DMS114 treated with DMSO at 0.1 percent for 48 hours (cell line): ENCODE data around the gene PKD2.
"Not testable (repeated sequence)": the region's sequence is repeated elsewhere in the genome, so short reads cannot be mapped to it uniquely, and the experiment has no call there.

ENCODE experiments used
- DNase-seq: peaks from one replicate; lab custom pipeline; 2025; ENCODE audit not compliant: unreplicated experiment; lab: John Stamatoyannopoulos, UW

The PKD2 gene

DNA sequence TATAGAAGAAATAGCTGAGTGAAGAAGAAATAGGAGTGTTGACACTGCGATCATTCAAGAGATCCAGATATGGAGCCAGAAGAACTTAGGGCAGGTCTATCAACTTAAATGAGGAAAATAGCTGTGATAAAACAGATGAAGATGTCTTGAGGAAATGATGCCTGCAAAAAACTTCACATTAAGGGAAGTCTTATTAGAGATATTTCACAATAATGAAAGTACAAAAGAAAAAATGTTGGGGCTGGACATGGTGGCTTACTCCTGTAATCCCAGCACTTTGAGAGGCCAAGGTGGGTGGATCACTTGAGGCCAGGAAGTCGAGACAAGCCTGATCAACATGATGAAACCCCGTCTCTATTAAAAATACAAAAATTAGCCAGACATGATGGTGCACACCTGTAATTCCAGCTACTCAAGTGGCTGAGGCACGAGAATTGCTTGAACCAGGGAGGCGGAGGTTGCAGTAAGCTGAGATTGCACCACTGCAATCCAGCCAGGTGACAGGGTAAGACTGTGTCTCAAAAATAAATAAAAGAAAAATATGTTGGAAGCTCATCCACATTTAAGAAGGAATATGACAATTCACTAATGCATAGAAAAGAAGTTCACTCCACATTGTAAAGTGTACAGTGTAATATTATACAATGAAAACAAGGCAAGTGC lies 56.3 kb downstream of the PKD2 start:
- no peak for DNase-seq

DNA sequence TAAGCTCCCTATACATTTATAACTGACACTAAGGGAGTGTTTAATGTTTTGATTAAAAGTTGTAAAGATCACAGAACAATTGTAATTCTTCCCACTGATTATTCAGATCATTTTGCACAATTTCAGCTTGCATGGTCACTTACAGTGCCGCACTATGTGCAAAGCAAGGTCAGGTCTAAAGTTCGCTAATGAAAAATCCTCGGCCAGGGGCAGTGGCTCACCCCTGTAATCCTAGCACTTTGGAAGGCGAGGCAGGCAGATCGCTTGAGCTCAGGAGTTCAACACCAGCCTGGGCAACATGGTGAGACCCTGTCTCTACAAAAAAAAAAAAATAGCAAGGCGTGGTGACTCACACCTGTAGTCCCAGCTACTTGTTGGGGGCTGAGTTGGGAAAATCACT lies 57.0 kb downstream of the PKD2 start:
- no peak for DNase-seq

DNA sequence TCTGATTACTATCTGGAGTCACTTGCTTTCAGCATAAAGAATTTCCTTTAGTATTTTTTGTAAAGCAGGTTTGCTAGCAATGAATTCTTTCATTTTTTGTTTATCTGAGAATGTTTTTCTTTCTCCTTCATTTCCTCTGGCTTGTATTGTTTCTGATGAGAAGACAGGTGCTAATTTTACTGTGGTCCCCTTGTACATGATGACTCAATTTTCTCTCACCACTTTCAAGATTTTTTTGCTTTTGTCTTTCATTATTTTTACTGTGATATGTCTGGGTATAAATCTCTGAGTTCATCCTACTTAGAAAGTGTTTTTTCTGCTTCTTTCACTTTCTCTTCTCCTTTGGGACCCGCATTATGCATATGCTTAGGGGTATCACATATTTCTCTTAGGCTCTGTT lies 62.6 kb downstream of the PKD2 start:
- DNase-seq: no peak

DNA sequence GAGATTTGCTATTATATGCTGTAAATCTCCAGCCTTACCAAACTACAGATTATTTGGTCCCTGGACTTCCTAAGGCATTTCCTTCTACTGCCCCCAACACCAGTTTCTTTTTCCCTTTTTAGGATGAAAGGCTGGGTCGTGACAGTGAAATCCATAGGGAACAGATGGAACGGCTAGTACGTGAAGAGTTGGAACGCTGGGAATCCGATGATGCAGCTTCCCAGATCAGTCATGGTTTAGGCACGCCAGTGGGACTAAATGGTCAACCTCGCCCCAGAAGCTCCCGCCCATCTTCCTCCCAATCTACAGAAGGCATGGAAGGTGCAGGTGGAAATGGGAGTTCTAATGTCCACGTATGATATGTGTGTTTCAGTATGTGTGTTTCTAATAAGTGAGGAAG lies 67.9 kb downstream of the PKD2 start:
- no peak for DNase-seq

DNA sequence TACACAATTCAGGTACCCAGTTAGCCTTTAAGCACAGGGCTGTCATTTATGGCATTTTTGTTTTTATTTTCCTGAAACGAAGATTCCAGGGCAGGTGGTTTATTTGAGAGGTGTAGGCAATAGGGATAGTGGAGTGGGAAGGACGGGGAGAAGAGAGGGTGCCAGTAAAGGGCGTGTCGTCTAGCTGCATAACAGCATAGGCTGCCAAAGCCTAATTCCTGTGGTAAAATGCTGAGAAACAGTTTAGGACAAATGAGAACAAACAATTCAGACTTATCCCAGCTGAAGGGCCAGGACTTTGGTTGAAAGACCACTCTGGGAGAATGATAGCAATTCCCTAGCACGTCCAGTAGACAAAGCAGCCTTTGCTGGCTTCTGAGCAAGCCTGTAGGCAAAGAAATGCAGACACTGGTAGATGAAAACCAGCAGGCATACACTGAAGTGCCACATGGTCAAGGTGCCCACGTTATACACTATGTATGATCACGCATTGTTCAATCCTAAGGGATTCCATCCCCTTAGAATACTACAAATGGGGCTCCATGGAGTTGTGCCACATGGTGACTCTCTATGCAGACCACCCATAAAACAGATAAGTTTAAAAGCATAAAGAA lies 70.6 kb downstream of the PKD2 start:
- no peak for DNase-seq

DNA sequence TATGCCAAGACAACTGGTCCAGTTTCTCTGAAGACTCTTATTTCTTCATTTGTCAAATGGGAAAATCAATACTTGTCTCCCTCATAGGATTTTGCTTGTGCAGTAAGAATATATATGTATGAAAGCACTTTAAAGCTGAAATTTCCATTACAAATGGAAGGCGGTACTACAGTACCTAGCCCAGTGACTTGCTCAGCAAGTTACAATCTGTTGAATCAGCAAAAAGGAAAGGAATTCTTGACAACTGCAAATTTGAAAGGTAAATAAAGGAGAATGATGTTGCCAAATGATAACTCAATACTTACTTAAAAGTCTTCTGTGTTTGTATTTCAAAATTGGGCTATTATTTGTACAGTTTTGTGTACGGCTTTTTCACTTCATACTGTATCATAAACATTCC lies 71.1 kb downstream of the PKD2 start:
- DNase-seq: no peak

DNA sequence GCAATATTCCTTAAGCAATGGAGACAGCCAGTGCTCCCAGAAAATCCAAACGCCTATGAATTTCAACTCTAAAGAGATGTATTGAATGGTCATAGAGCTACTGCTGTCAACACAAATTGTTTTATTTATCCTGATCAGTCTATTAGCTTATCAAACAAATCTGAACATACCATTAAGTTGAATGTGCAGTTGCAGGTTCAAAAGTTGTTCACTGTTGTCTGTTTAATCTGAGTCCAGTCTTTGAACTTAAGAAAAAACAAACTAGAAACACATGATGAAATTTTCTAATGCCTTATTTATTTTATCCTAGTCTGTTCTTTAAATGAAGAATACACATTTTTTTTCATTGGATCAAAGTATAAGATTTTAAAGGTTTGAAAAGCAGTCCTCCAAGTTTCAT lies 73.2 kb downstream of the PKD2 start:
- DNase-seq: no peak

DNA sequence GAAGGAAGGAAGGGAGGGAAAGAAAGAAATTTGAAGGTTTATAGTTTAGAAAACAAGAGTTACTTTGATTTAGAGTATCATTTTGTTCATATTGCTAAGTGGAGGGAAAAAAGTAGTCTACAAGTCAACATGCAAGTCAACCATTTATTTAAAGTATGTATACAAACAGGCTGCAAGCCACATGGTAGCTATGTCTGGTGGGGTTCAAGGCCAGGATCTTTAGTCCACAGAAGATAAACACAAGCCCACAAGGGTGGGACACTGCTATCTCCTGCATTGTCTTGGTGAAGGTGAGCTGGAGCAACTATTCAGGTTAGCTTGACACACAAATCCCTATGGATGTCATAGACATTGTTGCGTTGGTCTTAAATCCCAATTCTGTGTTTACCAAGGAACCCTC lies 79.6 kb downstream of the PKD2 start:
- no peak for DNase-seq

DNA sequence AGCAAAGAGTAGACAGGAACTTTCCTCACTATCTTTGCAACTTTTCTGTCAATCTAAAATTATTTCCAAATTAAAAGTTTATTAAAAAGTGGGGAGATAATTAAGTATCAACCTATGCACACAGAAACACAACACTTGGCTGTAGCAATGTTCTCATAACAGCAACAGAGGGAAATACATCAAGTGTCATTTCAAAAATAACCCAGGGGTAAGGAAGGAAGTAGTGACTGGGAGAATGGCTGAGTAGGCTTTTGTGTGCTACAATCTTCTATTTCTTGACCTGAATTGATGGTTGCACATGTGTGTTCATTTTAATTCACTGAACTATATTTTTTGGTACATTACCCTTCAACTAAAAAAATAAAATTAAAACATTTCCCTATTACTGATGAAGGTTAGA lies 83.5 kb downstream of the PKD2 start:
- DNase-seq: no peak

DNA sequence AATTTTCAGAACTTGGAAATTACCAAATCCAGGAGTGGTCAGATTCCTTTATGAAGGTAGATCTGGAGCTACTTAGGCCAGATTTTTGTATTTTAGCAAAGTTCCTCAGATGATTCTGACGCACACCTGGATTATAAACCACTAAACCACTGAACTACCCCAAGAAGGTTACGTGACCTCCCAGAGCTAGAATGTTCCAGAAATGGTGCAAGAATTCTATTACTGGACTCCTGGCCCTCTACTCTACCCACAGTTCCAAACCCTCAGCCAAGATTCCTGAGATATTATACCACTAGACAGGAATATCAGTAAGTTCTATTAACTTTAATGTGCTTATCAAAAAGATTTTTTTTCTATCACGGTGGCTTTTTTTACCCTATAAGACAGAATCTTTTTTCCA lies 83.9 kb downstream of the PKD2 start:
- no peak for DNase-seq

DNA sequence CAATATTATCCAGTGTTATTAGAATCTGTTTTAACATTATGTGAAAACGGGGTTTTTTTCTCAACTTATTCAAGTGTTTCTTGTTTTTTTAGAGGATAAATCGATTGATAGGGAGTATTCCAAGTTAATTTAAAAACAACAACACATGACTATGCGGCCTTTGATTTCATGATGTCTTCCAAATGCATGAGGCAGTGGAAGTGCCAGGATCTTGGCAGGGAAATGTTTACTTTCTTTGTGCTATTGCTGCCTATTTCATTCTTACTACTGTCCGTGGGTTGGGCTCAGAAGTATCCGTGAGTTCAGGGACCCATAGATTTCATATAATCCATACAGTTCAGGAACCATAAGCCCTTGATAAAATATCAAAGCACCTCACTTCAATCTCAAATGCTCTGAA lies 86.4 kb downstream of the PKD2 start:
- no peak for DNase-seq

DNA sequence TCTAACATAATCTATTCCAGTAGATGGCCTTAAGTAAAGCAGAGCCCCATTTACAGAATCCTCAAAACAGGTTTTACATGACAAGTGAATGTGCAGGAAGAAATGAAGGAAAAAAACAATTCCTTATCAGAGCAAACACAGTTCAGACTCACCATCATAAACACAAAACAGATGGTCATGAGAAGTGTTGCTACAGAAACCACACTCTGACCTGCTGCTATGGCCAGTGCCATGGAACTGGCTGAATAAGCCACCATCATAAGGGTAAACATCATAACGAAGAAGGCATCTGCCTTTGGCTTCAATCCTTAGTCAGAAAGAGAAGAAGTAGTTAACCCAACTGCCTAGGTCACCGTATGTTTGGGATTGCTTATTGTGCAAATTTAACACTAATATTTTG lies 89.9 kb downstream of the PKD2 start:
- DNase-seq: no peak

DNA sequence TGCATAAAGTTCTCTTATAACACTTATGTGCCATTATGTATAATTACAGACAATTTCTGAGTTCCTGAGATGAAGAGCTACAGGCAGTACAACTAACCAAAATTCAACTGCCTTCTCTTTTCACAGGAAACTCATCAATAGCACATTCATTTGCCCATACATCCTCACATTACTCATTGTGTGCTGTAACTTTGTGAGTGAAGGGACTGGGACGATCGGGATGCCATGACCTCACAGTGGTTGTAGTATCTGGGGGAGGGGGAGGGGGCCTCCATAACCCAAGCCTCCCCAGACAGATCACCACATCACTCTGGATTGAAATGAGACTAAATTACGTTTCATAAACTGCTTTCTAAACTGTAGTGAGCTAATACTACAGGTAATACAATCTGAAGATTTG lies 90.3 kb downstream of the PKD2 start:
- DNase-seq: no peak

DNA sequence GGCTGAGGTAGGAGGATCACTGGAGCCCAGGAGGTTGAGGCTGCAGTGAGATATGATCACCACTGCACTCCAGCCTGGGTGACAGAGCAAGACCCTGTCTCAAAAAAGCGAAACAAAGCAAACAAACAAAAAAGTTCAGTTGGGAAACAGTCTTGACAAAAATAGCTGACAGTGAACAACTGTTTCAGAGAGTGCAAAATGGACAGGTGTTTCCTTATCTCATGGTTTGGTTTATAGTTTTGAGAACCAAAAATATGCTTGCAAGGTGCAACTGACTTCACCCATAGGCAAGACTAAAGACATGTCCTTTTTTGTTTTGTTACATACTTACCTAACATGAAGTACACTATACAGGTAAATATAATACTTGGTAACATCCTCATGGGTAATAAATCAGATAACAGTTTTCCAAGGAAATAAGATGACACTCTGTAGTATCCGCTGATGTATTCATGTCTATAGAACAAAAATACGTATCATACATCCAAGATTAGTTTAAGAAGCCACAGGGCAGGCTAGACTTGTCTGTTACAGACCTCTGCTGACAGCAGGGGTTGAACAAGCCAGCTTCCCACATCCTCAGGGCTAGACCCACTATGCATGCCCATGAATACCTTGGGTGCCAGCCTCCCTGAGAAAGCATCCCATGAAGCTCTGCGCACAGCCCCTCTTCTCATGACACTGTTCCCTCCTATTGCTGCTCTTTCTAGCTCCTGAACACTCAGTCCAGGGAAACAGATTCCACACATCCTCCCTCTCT lies 91.7 kb downstream of the PKD2 start:
- no peak for DNase-seq

DNA sequence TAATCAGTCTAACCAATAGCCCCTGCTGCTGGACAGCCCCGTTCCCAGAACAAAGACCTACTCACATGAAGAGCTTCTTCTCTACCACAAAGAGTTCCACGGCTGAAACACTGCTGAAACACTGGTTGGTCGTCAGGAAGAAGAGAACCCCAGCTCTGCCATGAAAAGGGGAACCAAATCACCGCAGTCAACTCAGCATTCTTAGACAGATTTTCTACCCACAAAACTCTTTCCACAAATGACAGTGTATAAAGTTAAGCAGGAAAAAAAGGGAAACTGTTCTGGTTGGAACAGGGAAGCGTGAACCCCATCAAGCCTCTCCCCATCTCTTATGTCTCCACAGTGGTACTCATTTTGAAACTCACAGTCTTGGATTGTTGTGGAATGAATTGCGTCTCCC lies 93.7 kb downstream of the PKD2 start:
- no peak for DNase-seq

DNA sequence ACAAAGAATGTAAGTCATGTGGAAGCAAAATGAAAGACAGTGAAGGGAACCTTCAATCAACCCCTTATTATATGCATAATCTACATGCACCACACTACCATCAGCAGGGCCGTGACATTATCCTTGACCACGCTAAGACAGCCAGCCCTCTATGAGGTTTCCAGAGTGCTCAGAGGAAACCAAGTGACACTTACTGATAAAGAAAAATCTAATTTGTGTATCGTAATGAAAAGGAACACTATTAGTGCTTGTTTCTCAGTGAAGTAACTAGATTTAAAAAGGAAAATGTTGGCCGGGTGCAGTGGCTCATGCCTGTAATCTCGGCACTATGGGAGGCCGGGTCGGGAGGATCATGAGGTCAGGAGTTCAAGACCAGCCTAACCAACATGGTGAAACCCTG lies 94.6 kb downstream of the PKD2 start:
- no peak for DNase-seq

DNA sequence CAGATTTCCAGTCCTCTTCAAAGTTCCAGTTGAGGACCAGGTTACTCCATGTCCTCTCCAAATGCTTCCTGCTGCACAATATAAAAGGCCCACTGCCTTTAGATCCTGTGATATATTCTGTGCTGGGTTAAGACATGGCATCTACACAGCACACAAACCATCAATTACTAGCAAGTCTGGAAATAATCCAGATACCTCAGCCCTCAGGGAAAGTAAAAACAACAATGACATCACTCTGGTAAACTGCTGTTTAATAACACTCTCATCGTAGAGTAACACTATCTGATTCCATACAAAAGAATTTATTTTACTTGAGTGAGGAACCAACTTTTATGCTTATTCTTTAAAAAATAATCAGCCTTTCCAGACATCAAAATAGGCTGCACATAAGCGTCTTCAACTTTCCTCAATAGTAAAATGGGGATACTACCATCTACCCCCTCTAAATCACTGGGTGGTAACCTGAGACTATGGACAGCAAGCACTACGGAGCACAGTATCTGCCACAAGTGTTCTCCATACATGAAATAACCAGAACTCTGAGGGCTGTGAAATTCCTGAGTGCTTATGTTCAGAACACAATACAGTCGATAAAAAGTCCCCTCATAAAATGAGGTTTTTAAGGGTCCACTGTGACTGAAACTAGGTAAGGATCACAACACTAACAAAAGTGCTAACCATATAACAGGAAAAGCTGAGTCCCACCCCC lies 97.6 kb downstream of the PKD2 start:
- no peak for DNase-seq

DNA sequence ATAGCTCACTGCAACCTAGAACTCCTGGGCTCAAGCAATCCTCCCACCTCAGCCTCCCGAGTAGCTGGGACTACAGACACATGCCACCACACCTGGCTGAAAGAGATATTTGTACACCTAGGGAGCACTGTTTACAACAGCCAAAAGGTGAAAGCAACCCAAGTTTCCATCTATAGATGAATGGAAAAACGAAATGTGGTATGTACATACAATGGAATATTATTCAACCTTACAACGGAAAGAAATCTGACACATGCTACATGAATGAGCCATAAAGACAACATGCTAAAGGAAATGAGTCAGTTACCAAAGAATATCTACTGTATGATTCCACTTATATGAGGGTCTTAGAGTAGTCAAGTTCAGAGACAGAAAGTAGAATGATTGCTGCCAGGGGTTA lies 98.8 kb downstream of the PKD2 start:
- no peak for DNase-seq

DNA sequence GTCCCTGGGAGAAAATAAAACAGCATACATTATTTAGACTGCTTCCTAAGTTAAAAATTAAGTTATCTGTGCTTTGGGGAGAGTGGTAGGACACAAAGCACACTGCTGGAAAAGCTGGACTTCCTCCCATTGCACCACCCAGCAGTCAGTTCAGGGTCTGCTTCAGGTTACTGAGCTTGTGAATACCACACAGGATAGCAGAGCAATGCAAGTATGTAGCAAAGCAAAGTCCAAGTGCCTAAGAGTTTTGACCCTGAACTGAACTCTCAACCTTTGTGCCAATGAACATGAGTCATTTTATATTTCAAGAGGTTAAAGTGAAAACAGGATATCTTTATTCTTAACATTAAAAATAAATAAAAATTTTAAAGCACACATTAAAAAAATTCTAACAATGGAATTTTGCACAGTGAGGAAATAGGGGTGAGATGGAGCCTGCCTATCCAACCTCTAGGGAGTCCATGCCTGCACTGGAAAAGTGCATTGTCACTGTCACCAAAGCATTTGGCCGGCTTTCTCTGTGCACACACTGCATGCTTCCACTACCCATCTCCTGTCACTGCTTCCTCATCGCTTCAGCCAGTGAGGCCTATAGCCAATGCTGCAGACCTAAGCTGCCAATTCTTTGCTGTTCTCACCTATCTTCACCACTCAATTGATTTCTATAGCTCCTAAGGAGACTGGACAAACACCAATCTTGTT lies 100.1 kb downstream of the PKD2 start:
- no peak for DNase-seq

DNA sequence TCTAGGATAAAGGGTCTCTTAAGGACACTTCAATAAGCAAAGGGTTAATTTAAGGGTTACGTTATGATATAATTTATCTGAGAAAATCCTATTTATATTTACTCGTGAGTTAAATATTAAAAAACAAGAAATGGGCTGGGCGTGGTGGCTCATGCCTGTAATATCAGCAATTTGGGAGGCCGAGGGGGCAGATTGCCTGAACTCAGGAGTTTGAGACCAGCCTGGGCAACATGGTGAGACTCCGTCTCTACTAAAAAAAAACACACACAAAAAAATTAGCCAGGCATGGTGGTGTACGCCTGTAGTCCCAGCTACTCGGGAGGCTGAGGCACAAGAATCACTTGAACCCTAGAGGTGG lies 100.7 kb downstream of the PKD2 start:
- DNase-seq: not testable (repeated sequence)

DNA sequence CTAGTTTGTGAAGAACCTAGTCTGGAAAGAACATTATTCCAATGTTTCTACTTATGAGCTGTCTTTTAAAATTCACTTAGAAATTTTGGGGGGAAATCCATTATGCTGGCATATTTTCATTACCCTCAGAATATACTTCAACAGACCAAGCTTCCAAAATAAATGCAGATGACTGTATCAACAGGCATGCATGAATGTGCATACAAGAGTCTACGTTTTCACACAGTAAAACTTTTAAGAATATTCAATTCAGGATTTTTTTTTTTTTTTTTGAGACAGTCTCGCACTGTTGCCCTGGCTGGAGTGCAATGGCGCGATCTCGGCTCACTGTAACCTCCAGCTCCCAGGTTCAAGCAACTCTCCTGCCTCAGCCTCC lies 101.3 kb downstream of the PKD2 start:
- no peak for DNase-seq
